NCI-H345 (cell line): ENCODE results near the gene ZNF44.
"Not testable (repeated sequence)": the region's sequence is repeated elsewhere in the genome, so short reads cannot be mapped to it uniquely, and the experiment has no call there.

Source experiments
- DNase-seq: peaks from one replicate; lab custom pipeline; 2025; lab: John Stamatoyannopoulos, UW

ZNF44 gene

DNA sequence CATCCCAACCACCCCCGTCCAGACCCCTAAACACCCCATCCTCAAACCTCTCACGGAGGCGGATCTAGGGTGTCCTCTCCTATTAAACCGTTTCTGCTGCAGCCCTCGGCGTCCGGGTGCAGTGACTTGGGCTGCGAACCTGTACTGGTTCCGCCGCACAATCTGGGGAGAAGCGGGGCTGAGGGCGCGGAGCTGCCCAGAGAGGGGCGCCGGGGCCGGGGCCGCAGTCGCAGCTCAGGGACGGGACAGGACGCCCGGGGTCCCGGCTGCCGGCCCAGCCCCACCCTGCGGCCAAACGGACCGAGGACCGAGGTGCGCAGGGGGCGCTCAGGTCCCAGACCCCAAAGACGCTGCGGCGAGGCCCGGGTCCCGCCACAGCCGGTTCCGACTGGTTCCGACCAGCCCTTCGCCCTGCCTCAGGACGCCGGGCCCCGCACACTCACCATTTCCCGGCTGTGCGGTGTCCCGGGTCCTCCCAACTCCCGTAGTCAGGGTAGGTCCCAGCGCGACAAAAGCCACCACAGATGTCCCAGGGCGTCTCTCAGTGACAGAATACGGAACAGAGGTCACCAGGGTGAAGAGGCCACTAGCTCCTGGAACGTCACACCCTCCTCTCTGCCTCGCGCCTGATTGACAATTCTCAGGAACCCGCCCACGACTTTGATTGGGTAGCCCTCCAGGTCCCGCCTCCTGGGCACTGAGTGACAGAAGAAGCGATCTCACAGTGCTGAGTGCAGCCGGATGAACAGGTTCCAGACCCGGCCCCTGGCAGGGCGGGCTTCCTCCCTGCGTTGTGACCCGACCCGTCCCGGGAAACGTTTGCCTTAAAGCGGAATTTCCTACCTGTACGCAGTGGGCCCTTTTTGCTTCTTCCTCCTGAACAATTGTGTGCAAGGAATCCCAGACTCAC is at the start of gene ZNF44:
Gene ZNF44 (minus strand): TSS at position 635 of the 910 bp plus-strand sequence. CDS start 189 bp downstream, at position 446.
- peak; percentile 84 for DNase-seq

GRCh38 chr19:12333162-12334159 is 38.8 kb upstream of the ZNF44 start, which contains the start of gene ZNF563:
Gene ZNF563, minus strand, starts transcription at chr19:12333633. Its CDS starts 151 bp downstream, at chr19:12333482.
- peak; percentile 82 for DNase-seq

- no peak for DNase-seq
These were observed 36.7 kb upstream of the ZNF44 start for GRCh38 chr19:12331211-12331941.

GRCh38 chr19:12330340-12330739 is 35.7 kb upstream of the ZNF44 start:
- DNase-seq = no peak

DNA sequence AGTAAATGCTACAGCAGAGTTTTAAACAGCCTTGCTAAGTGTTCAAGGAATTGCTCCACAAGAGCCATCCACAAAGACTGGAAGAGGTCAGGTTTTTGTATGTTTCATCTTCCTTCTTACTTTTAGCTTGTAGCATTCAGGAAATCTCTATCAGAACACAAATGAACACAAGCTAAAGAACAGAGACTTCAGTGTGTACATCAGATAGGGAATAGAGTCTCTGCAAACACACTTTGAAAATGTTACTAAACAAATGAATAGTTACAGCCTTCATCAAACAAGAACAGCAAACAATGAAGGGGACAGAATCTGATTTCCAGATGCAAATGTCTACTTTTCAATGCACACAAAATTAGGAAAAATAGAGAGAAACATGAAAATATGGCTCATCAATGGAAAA is 31.0 kb upstream of the ZNF44 start:
- no peak for DNase-seq

- DNase-seq = no peak
These were observed 24.2 kb upstream of the ZNF44 start for GRCh38 chr19:12318782-12319413.

DNA sequence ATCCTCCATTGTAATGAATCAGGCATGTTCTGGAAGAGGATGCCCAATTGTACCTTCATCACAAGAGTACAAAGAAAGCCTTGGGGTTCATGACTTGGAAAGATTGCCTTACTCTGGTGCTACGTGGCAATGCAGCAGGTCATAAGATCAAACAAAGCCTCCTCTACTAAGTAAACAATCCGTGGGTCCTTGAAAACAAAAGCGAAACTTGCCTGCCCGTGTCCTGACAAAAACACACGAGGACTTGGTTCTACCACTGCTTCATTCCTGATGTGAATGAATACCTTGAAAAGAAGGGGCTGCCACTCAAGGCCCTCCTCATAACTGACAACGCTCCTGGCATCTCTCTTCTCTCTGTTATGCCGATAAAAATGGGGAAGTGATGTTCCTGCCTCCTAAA is 19.9 kb upstream of the ZNF44 start:
- no peak for DNase-seq

- DNase-seq = not testable (repeated sequence)
These were observed 14.2 kb upstream of the ZNF44 start for GRCh38 chr19:12308891-12309290.

DNA sequence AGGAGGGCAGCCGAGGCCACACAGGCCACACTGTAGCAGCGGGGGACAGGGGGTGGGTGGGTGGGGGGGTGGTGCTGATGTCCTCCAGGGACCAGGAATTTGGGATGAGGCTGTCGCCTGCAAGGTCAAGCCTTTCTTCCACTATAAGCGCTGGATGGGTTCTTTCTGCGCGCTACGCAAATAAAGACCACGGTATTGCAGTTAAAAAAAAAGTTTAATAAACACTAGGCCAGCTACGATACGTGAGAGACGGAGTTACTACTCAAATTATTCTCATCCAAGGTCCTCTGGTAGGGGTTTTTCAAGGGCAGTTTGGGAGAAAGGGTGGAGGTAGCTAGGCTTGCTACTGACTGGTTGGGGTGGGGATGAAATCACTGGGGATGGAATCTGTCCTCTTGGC is 508 bp upstream of the ZNF44 start:
- no peak for DNase-seq

- peak; percentile 0 for DNase-seq
These were observed 870 bp downstream of the ZNF44 start for GRCh38 chr19:12293777-12294248.

- no peak for DNase-seq
These were observed 5.0 kb downstream of the ZNF44 start for GRCh38 chr19:12289790-12290065.

DNA sequence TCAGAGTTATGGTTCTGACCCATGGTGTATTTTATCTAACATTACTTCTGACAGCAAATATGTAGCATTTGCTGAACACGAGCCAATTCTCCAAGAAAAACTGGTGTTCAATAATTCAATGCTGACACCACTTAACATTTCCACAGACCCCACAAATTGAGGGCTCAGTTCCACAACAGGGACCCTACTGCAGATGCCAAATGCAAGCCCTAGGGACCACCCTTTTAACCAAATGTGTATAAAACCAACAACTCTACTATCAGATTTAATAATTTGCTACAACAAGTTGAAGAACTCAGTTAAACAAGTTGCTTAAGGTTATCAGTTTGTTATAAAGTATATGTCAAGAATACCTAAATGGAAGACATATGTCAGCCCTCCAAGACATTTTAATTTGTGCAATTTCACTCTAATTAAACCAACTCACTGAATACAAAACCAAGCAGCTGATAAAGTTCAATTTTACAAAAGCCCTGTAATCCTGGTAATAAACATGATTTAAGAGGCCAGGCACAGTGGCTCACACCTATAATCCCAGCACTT is 6.7 kb downstream of the ZNF44 start:
- DNase-seq = no peak

DNA sequence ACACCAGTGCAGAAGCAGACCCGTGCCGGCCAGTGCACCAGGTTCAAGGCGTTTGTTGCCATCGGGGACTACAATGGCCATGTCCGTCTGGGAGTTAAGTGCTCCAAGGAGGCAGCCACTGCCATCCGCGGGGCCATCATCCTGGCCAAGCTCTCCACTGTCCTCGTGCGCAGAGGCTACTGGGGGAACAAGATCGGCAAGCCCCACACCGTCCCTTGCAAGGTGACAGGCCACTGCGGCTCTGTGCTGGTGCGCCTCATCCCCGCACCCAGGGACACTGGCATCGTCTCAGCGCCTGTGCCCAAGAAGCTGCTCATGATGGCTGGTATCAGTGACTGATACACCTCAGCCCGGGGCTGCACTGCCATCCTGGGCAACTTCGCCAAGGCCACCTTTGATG is 10.1 kb downstream of the ZNF44 start:
- no peak for DNase-seq

DNA sequence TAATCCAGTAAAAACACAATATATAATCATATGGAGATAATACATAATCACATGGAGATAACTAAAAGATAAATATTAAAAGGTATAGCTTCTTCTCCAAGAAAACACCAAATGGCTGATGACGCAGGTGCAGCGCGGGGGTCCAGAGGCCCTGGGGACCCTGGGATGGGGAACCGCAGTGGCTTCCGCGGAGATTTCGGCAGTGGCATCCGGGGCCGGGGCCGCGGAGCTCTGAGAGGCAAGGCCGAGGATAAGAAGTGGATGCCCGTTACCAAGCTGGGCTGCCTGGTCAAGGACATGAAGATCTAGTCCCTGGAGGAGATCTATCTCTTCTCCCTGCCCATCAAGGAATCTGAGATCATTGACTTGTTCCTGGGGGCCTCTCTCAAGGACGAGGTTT is 10.5 kb downstream of the ZNF44 start:
- no peak for DNase-seq

DNA sequence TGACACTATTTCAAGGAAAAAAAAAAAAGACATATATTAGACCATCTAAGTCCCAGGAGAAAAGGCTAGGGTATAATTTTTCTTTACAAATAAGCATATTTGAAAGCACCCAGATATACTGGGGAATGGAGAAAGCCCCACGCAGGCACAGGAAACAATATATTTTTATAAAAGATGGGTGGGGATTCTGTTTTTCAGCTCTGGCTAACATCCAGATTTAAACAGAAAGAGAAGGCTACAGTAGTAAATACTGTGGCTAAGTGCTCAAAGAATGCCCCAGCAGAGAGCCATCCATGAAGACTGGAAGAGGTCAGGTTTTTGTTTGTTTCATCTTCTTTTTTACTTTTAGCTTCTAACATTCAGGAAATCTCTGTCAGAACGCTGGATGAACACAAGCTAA is 16.0 kb downstream of the ZNF44 start:
- no peak for DNase-seq

- DNase-seq = no peak
These were observed 21.4 kb downstream of the ZNF44 start for GRCh38 chr19:12272980-12273901.

GRCh38 chr19:12272386-12272785 is 22.3 kb downstream of the ZNF44 start:
- DNase-seq = no peak

DNA sequence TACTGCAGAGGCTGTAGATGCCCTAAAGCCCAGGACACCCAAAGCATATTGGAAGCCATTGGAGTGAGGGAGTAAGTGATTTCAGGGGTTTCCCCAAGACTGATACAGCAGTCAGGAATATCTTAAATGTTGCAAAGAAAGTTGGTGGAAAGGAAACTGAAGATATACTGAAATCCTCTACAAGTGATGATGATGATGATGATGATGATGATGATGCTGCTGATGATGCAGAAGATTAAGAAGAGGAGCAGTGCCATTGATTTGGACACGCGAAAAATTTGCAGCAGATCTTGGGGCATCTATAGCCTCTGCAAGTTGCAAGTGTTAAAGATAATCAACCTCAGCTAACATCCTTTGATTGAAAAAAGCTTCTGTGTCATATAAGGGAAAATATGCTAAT is 23.8 kb downstream of the ZNF44 start:
- DNase-seq = no peak

DNA sequence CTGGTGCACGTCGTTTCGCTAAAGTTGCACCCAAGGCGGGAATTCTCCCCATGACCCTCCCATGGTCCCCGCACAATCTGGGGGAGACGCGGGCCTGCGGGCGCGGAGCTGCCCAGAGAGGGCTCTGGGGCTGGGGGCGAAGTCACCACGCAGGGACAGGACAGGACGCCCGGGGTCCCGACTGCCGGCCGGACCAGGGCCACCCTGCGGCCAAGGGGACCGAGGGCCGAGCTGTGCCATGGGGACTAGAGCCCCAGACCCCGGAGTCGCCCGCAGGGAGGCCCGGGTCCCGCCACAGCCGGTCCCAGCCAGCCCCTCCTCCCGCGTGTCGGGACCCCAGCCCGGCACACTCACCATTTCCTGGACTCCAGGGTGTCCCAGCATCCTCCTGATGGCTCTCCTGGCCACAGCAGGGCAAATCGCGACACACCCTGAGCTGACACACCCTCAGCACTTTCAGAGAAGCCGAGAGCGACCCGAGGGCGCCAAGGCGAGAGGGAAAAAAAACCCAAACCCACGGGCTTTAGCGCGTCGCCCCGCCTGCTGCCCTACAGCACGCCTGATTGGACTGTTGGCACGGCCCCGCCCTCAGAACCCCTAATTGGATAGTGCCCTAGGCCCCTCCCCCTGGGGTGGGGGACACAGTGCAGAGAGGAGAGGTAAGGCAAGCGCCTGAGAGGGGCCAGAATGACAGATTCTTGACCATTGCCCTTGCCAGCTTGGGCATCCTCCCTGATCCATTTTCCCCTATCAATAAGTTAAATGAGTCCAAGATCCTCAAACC is 28.6 kb downstream of the ZNF44 start:
- DNase-seq = no peak
